HepG2 (cell line): ENCODE results near the gene TOM1L2. TPM values are rescaled to one million over a fixed set of nuclear protein-coding genes. Genes with fewer than 3 reads are reported as not detected.

Experiments used
- ATAC-seq: fragments of 200-7000 bp; cut with Tn5 transposase; 3 replicates; pipeline ENCODE4 v1.9.1; 2020; ENCODE audit warnings: mild to moderate bottlenecking, moderate library complexity
- BruUV-seq: library from RNA; stranded (reverse); fragments of 400-500 nt; replicated peaks from 2 replicates; lab custom pipeline; 2021; lab: Mats Ljungman, UMichigan
- CTCF ChIA-PET: fragments of 300-600 bp; formaldehyde crosslinking; extraction: SDS; loops from one replicate; lab custom pipeline; 2021; ENCODE audit warnings: low total read pairs, inconsistent platforms, low intra/inter-chr PET ratio; lab: Yijun Ruan, JAX
- POLR2A ChIA-PET: fragments of 350-600 bp; sonication (Branson Sonifier 250); formaldehyde crosslinking; loops from one replicate; lab custom pipeline; 2020; ENCODE audit warnings: antibody characterized with exemption, inconsistent platforms; lab: Yijun Ruan, JAX
- DNase-seq: peaks from one replicate; pipeline ENCODE4 v3.0.0-alpha.2; 2015; ENCODE audit warnings: low spot score
- FAIRE-seq: peaks from 3 replicates; lab custom pipeline; 2011; peaks lifted over from hg19 to GRCh38; lab: Jason Lieb, UNC
- H2AFZ ChIP-seq: one replicate; pipeline ENCODE4 v1.6.1; 2011; ENCODE audit warnings: low read length, inconsistent platforms
- H3K27ac ChIP-seq: fragments of 300-600 bp; 3 replicates; pipeline ENCODE4 v1.8.0; 2011; ENCODE audit warnings: mixed run types, mild to moderate bottlenecking, mixed read lengths, low read length, inconsistent platforms; ENCODE audit not compliant: insufficient read depth; ENCODE audit errors: extremely low read length
- H3K27me3 ChIP-seq, 2 experiments: fragments of 200-600 bp in 1 of 2; 2 replicates in 1 of 2; 3 replicates in 1 of 2; pipeline versions ENCODE4 v1.6.0 to v1.8.0; 2011; ENCODE audit warnings: low read length in 2 of 2, mild to moderate bottlenecking in 2 of 2, moderate library complexity in 2 of 2, inconsistent platforms in 1 of 2; ENCODE audit not compliant: insufficient read depth in 2 of 2, control insufficient read depth in 1 of 2
- H3K36me3 ChIP-seq, 2 experiments: fragments of 200-600 bp in 1 of 2; replicated peaks in 1 of 2; 2 replicates in 1 of 2; 3 replicates in 1 of 2; pipeline versions ENCODE4 v1.5.1 to v1.8.0; 2011; ENCODE audit warnings: low read length in 2 of 2, inconsistent platforms in 1 of 2; ENCODE audit not compliant: insufficient read depth in 2 of 2, control insufficient read depth in 1 of 2
- H3K4me1 ChIP-seq: 2 replicates; pipeline ENCODE4 v1.5.1; 2012; ENCODE audit warnings: low read length, inconsistent platforms; ENCODE audit not compliant: insufficient read depth
- H3K4me2 ChIP-seq: 2 replicates; pipeline ENCODE4 v1.6.0; 2011; ENCODE audit warnings: low read depth, low read length, inconsistent platforms
- H3K4me3 ChIP-seq, 3 experiments: fragments of 200-600 bp in 1 of 3; sonication (generic), shearing (Covaris generic) in 1 of 3; replicated peaks in 1 of 3; 2 replicates each; pipeline ENCODE4 v1.5.1; 2011 to 2016; ENCODE audit warnings: low read length in 3 of 3, inconsistent platforms in 2 of 3, low read depth in 2 of 3, mild to moderate bottlenecking in 2 of 3, control low read depth in 1 of 3, mixed read lengths in 1 of 3; ENCODE audit not compliant: insufficient read depth in 1 of 3
- H3K79me2 ChIP-seq: one replicate; pipeline ENCODE4 v1.6.1; 2011; ENCODE audit warnings: low read length, inconsistent platforms; ENCODE audit not compliant: insufficient read depth
- H3K9ac ChIP-seq: 2 replicates; pipeline ENCODE4 v1.6.0; 2011; ENCODE audit warnings: mild to moderate bottlenecking, low read depth, low read length, inconsistent platforms; ENCODE audit not compliant: insufficient read depth
- H3K9me3 ChIP-seq: 2 replicates; pipeline ENCODE4 v1.5.1; 2012; ENCODE audit warnings: mild to moderate bottlenecking, low read length
- H4K20me1 ChIP-seq: 2 replicates; pipeline ENCODE4 v1.6.0; 2011; ENCODE audit warnings: inconsistent platforms, mild to moderate bottlenecking, low read length, moderate library complexity; ENCODE audit not compliant: insufficient read depth
- ADNP ChIP-seq: sonication (generic); formaldehyde crosslinking; IDR thresholded peaks from 2 replicates; pipeline ENCODE4 v1.4.0; 2020; ENCODE audit warnings: missing genetic modification reagents
- BCL6 ChIP-seq: IDR thresholded peaks from 2 replicates; pipeline ENCODE4 v1.6.1; 2016; ENCODE audit warnings: missing genetic modification reagents, missing compliant biosample characterization
- BRF2 ChIP-seq: sonication (generic); formaldehyde crosslinking; IDR thresholded peaks from 2 replicates; pipeline ENCODE4 v1.8.1; 2022; ENCODE audit warnings: mild to moderate bottlenecking, missing genetic modification reagents
- CEBPB ChIP-seq: IDR thresholded peaks from 2 replicates; pipeline ENCODE4 v1.6.1; 2011; ENCODE audit warnings: low read depth, low read length, improper control_type of control experiment, borderline replicate concordance
- CENPX ChIP-seq: sonication (generic); formaldehyde crosslinking; IDR thresholded peaks from 2 replicates; pipeline ENCODE4 v1.9.0; 2021; ENCODE audit warnings: mild to moderate bottlenecking, missing genetic modification reagents, moderate library complexity
- GZF1 ChIP-seq: sonication (generic); formaldehyde crosslinking; IDR thresholded peaks from 2 replicates; pipeline ENCODE4 v1.5.1; 2020; ENCODE audit warnings: mild to moderate bottlenecking, missing genetic modification reagents
- MIER2 ChIP-seq: IDR thresholded peaks from 2 replicates; pipeline ENCODE4 v1.6.1; 2016; ENCODE audit warnings: missing biosample characterization, missing genetic modification reagents
- ZNF10 ChIP-seq: sonication (generic); formaldehyde crosslinking; IDR thresholded peaks from 2 replicates; pipeline ENCODE4 v1.4.0; 2020; ENCODE audit warnings: mild to moderate bottlenecking, low read depth, missing genetic modification reagents, borderline replicate concordance
- ZNF225 ChIP-seq: sonication (generic); formaldehyde crosslinking; IDR thresholded peaks from 2 replicates; pipeline ENCODE4 v1.4.0; 2020; ENCODE audit warnings: mild to moderate bottlenecking, missing genetic modification reagents
- ZNF282 ChIP-seq: fragments of 450-650 bp; IDR thresholded peaks from 2 replicates; pipeline ENCODE4 v1.6.1; 2018; ENCODE audit not compliant: partially characterized antibody
- ZNF503 ChIP-seq: sonication (generic); formaldehyde crosslinking; IDR thresholded peaks from 2 replicates; pipeline ENCODE4 v1.4.0; 2020; ENCODE audit warnings: missing genetic modification reagents
- ZNF543 ChIP-seq: sonication (generic); formaldehyde crosslinking; IDR thresholded peaks from 2 replicates; pipeline ENCODE4 v1.4.0; 2020; ENCODE audit warnings: mild to moderate bottlenecking, missing genetic modification reagents
- ZNF567 ChIP-seq: sonication (generic); formaldehyde crosslinking; IDR thresholded peaks from 2 replicates; pipeline ENCODE4 v1.8.1; 2023; ENCODE audit warnings: mild to moderate bottlenecking, missing genetic modification reagents, borderline replicate concordance
- ZNF639 ChIP-seq: conservative IDR thresholded peaks from 2 replicates; pipeline ENCODE4 v1.6.1; 2018; ENCODE audit warnings: missing genetic modification reagents
- WGBS: methylation state at CpG from one replicate; pipeline ENCODE4 v1.1.6; 2017; ENCODE audit warnings: low lambda C conversion rate; 5-methylcytosine and 5-hydroxymethylcytosine counted together
- in situ Hi-C: cut with HindIII; loops from 2 replicates; pipeline ENCODE4 v1.10.0; 2017; ENCODE audit warnings: low pct_unique_long_range_greater_than_20kb; ENCODE audit not compliant: extremely low pct_ligation_motif_present
- intact Hi-C: fragments of 100-400 bp; cut with micrococcal nuclease; formaldehyde crosslinking; loops from one replicate; pipeline ENCODE4 v1.10.0; 2022; ENCODE audit not compliant: unreplicated experiment
- polyA plus RNA-seq, 8 experiments: library from polyadenylated mRNA; depleted of rRNA in 3 of 8; stranded (reverse) in 7 of 8; unstranded in 1 of 8; fragments of >200 nt; fragmentation: Illumina TruSeq in 4 of 8; extraction: Trizol in 4 of 8; gene quantifications; 2 replicates each; pipeline versions ENCODE4 v1.2.1 to v1.2.3, GENCODE V29; 2011 to 2016; ENCODE audit warnings: low read depth in 4 of 8, missing spikeins in 1 of 8, mixed read lengths in 1 of 8; ENCODE audit not compliant: insufficient read depth in 1 of 8
- total RNA-seq, 5 experiments: library from RNA; depleted of rRNA; stranded (reverse); fragments of >200 nt; fragmentation: Illumina TruSeq; extraction: Trizol; gene quantifications; 2 replicates each; pipeline ENCODE4 v1.2.3, GENCODE V29; 2016; ENCODE audit warnings: low read depth in 1 of 5

Gene TOM1L2
- total and polyA plus RNA-seq, 2 of the 13 experiments (the other 11 are each of a cell fraction or from before 2014, with no cell fraction given): 4.7 to 7.4 TPM

GRCh38 chr17:17964710-17965109, 7.5 kb downstream of the TOM1L2 start:
- intact Hi-C loops: no loop called here
- no TSS peak for BruUV-seq
- no peaks in the 10 kb centered on the region for H3K36me3 ChIP-seq
- DNase-seq (no peak), ATAC-seq (no peak), FAIRE-seq (no peak)
- no peak overlapping the region for H3K4me3 ChIP-seq
- no peak overlapping the region for H3K9ac ChIP-seq
- POLR2A ChIA-PET: no interaction called here
- H3K27ac ChIP-seq: no peak overlapping the region
- WGBS: 87% methylated on average over 4 of the region's 4 CpGs
- peaks cover 11% of the 10 kb centered on the region for H3K4me1 ChIP-seq
- no peak overlapping the region for H3K4me2 ChIP-seq
- H2AFZ ChIP-seq: no peak overlapping the region
- CTCF ChIA-PET: no interaction called here
- TF ChIP-seq MIER2 (CRISPR knock-in tag) (no peak), ZNF503 (CRISPR knock-in tag) (no peak), ZNF10 (CRISPR knock-in tag) (no peak), GZF1 (CRISPR knock-in tag) (no peak), ZNF543 (CRISPR knock-in tag) (no peak), ZNF639 (CRISPR knock-in tag) (no peak), CENPX (CRISPR knock-in tag) (no peak), ADNP (CRISPR knock-in tag) (no peak), ZNF225 (no peak), BRF2 (CRISPR knock-in tag) (no peak), BCL6 (CRISPR knock-in tag) (no peak), CEBPB (no peak), ZNF567 (no peak), ZNF282 (no peak)
- no peaks in the 10 kb centered on the region for H3K79me2 ChIP-seq
- H3K9me3 ChIP-seq: no peaks in the 10 kb centered on the region
- in situ Hi-C loops: no loop called here
- no peaks in the 10 kb centered on the region for H3K27me3 ChIP-seq
- no peaks in the 10 kb centered on the region for H4K20me1 ChIP-seq
